Endodermal cell (in vitro differentiated cells): ENCODE results near the gene ANO7. TPM values are rescaled to one million over a fixed set of nuclear protein-coding genes. Genes with fewer than 3 reads are reported as not detected.

ENCODE experiments used
- DNase-seq: peaks from one replicate; pipeline ENCODE4 v3.0.0-alpha.2; 2017
- H3K27ac ChIP-seq: 2 replicates; pipeline ENCODE4 v1.5.1; 2013; ENCODE audit warnings: mild to moderate bottlenecking, low read depth, low read length, moderate library complexity
- H3K27me3 ChIP-seq: 2 replicates; pipeline ENCODE4 v1.6.1; 2013; ENCODE audit warnings: mild to moderate bottlenecking, low read length, moderate library complexity; ENCODE audit not compliant: insufficient read depth, control insufficient read depth, poor library complexity, severe bottlenecking
- H3K36me3 ChIP-seq: 2 replicates; pipeline ENCODE4 v1.7.0; 2013; ENCODE audit warnings: mild to moderate bottlenecking, low read length, moderate library complexity; ENCODE audit not compliant: control insufficient read depth, insufficient read depth
- H3K4me1 ChIP-seq: one replicate; pipeline ENCODE4 v1.7.0; 2013; ENCODE audit warnings: low read length; ENCODE audit not compliant: control insufficient read depth, insufficient read depth
- H3K4me3 ChIP-seq: 2 replicates; pipeline ENCODE4 v1.5.1; 2013; ENCODE audit warnings: mild to moderate bottlenecking, low read length, moderate library complexity
- H3K9ac ChIP-seq: 2 replicates; pipeline ENCODE4 v1.6.1; 2013; ENCODE audit warnings: mild to moderate bottlenecking, low read length, moderate library complexity; ENCODE audit not compliant: poor library complexity, severe bottlenecking; ENCODE audit errors: extremely low read depth
- H3K9me3 ChIP-seq: 2 replicates; pipeline ENCODE4 v1.6.1; 2013; ENCODE audit warnings: mild to moderate bottlenecking, low read length, moderate library complexity; ENCODE audit not compliant: control insufficient read depth
- H3K27ac Mint-ChIP-seq: 2 replicates; pipeline ENCODE4 v1.8.0; 2020; ENCODE audit warnings: mixed read lengths
- H3K27me3 Mint-ChIP-seq: 2 replicates; pipeline ENCODE4 v1.8.0; 2021; ENCODE audit warnings: mild to moderate bottlenecking, mixed read lengths; ENCODE audit not compliant: insufficient read depth
- H3K36me3 Mint-ChIP-seq: 2 replicates; pipeline ENCODE4 v1.8.0; 2020; ENCODE audit warnings: low read depth, mixed read lengths
- H3K4me1 Mint-ChIP-seq: 2 replicates; pipeline ENCODE4 v1.8.0; 2020; ENCODE audit warnings: mixed read lengths
- H3K4me3 Mint-ChIP-seq: 2 replicates; pipeline ENCODE4 v1.8.0; 2020; ENCODE audit warnings: mild to moderate bottlenecking, moderate library complexity, mixed read lengths
- H3K9me3 Mint-ChIP-seq: 2 replicates; pipeline ENCODE4 v1.8.0; 2020; ENCODE audit warnings: mild to moderate bottlenecking, mixed read lengths
- WGBS, 2 experiments: methylation state at CpG; one replicate each; pipeline versions ENCODE4 v1.1.5 to v1.1.7; 2013; ENCODE audit warnings: missing lambda C conversion rate in 2 of 2, mixed read lengths in 1 of 2; ENCODE audit not compliant: insufficient coverage in 1 of 2, insufficient read length in 1 of 2; 5-methylcytosine and 5-hydroxymethylcytosine counted together
- total RNA-seq, 2 donors: library from RNA; stranded (reverse); fragmentation: NEBNext Ultra II Directional in 1 of 2; extraction: Animal tissue kit (Norgen Biotek cat#: 25700) in 1 of 2; gene quantifications; 2 replicates in 1 of 2; 3 replicates in 1 of 2; pipeline ENCODE4 v1.2.1, GENCODE V29; 2021
- TF ChIP-seq, protein P1 (sequence below): fragments of 200-600 bp; sonication (generic); conservative IDR thresholded peaks from 2 replicates; pipeline ENCODE4 v1.5.0; 2021; ENCODE audit warnings: antibody characterized with exemption, mild to moderate bottlenecking

Gene ANO7
- total RNA-seq, 2 donors from 2014 or later, result 8.1 to 8.5 TPM

DNA sequence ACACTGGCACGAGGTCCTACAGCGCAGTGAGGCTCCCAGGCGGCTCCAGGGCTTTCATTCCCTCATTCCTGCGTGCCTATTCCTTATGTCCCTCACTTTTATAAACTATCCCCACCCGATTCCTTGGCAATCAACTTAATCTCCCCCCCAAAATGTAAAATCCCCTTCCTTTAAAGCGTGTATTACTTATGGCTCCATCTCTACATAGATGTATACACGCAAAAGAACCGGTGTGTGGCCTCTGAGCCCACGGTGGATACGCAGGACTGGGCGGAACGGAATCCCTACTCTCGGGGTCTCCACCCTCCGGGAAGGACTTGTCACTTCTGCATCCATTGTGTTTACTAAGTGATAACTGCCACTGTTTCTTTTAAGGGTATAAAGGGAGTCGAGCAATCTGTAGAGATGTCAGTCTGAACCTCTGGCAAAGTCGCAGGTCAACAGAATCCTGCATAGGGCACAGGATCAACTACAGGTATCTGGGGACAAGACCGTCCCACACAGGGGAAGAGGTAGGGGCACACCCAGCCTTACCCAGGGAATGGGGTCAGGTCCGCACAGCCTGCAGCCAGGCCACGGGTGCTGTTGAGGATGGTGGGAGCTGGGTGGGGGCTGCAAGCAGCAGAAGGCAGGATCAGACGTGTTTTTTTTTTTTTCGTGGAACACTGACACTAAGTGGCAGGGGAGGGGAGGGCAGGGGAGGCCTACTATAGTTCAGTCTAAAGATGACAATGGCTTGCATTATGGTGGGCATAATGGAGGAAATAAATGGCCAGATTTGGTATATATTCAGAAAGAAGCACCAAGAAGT lies 84.9 kb downstream of the ANO7 start:
- peak overlapping the region; percentile 84 for H3K27ac Mint-ChIP-seq
- peak overlapping the region; percentile 78 for H3K4me3 Mint-ChIP-seq
- H3K27me3 ChIP-seq, result no peaks in the 10 kb centered on the region
- peak overlapping the region; percentile 79 for H3K4me3 ChIP-seq
- no peaks in the 10 kb centered on the region for H3K9me3 Mint-ChIP-seq
- 73 to 76% methylated on average over 10 to 21 of the region's 21 CpGs for WGBS, 2 experiments
- no peak overlapping the region for H3K27ac ChIP-seq
- H3K36me3 Mint-ChIP-seq, result peaks cover 15% of the 10 kb centered on the region
- peaks cover 9% of the 10 kb centered on the region for H3K4me1 ChIP-seq
- peaks cover 9% of the 10 kb centered on the region for H3K36me3 ChIP-seq
- H3K27me3 Mint-ChIP-seq, result no peaks in the 10 kb centered on the region
- peak overlapping the region; percentile 67 for H3K9ac ChIP-seq
- peaks cover 21% of the 10 kb centered on the region for H3K4me1 Mint-ChIP-seq
- H3K9me3 ChIP-seq, result peaks cover 11% of the 10 kb centered on the region
- TF ChIP-seq, protein P1, sequence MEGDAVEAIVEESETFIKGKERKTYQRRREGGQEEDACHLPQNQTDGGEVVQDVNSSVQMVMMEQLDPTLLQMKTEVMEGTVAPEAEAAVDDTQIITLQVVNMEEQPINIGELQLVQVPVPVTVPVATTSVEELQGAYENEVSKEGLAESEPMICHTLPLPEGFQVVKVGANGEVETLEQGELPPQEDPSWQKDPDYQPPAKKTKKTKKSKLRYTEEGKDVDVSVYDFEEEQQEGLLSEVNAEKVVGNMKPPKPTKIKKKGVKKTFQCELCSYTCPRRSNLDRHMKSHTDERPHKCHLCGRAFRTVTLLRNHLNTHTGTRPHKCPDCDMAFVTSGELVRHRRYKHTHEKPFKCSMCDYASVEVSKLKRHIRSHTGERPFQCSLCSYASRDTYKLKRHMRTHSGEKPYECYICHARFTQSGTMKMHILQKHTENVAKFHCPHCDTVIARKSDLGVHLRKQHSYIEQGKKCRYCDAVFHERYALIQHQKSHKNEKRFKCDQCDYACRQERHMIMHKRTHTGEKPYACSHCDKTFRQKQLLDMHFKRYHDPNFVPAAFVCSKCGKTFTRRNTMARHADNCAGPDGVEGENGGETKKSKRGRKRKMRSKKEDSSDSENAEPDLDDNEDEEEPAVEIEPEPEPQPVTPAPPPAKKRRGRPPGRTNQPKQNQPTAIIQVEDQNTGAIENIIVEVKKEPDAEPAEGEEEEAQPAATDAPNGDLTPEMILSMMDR, result peak; percentile 36
- DNase-seq, result peak; percentile 60

DNA sequence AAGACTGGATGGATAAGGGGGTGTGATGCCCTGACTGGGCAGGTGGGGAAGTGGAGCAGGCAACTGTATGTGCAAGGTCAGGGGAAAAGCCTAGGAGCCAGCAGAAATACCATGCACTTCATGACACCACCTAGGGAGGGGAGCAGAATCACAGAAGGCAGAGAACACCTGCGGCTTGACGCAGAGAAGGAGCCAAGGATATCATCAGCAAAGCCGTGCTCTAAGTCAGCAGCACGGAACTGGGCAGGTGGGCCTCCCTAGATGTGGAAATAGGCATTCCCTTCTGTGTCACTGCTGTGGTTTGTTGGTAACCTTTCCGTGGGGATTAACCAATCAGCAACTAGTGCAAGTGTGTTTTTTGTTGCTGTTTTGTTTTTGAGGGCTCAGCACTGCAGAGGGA lies 85.7 kb downstream of the ANO7 start:
- H3K36me3 Mint-ChIP-seq, result peaks cover 11% of the 10 kb centered on the region
- Histone ChIP-seq H3K4me3 (no peak overlapping the region), H3K9ac (no peak overlapping the region), H3K36me3 (peaks cover 2% of the 10 kb centered on the region), H3K4me1 (peaks cover 9% of the 10 kb centered on the region), H3K27ac (no peak overlapping the region), H3K27me3 (no peaks in the 10 kb centered on the region), H3K9me3 (peaks cover 11% of the 10 kb centered on the region)
- no peaks in the 10 kb centered on the region for H3K27me3 Mint-ChIP-seq
- H3K4me3 Mint-ChIP-seq, result no peak overlapping the region
- H3K27ac Mint-ChIP-seq, result no peak overlapping the region
- DNase-seq, result peak; percentile 63
- 82 to 94% methylated on average over 5 of the region's 5 CpGs for WGBS, 2 experiments
- TF ChIP-seq, protein P1, result no peak
- no peaks in the 10 kb centered on the region for H3K9me3 Mint-ChIP-seq
- H3K4me1 Mint-ChIP-seq, result peaks cover 21% of the 10 kb centered on the region

Other genes starting within 250 kb of the ANO7 start
- gene SNED1, start 190.1 kb upstream of the ANO7 start, total RNA-seq, result 1 to 10 TPM in 1 of 2 donors, under 1 TPM in 1; 0.66 to 4.5 TPM
- gene MTERF4, start 86.4 kb upstream of the ANO7 start, total RNA-seq, result 10 to 100 TPM; 33.2 to 42.5 TPM
- gene PASK, start 39.2 kb upstream of the ANO7 start, total RNA-seq, result 10 to 100 TPM; 76.5 to 94.5 TPM
- gene PPP1R7, start 38.2 kb upstream of the ANO7 start, total RNA-seq, result 10 to 100 TPM; 48.5 to 52.7 TPM
- gene HDLBP, start 127.0 kb downstream of the ANO7 start, total RNA-seq, result 100 to 1,000 TPM; 344 to 374 TPM
- 100 to 1,000 TPM; 365 to 380 TPM for gene SEPTIN2, start 127.2 kb downstream of the ANO7 start, total RNA-seq
- 10 to 100 TPM; 36.4 to 51.4 TPM for gene FARP2, start 167.6 kb downstream of the ANO7 start, total RNA-seq